HEK293 (cell line): ENCODE data around the gene PPARA.

Experiments used
- BCL11B ChIP-seq: fragments of 450-650 bp; formaldehyde crosslinking; IDR thresholded peaks from 2 replicates; pipeline ENCODE4 v1.5.1; 2016; ENCODE audit warnings: low read depth, missing biosample characterization, missing genetic modification characterization
- PRDM1 ChIP-seq: fragments of 450-650 bp; formaldehyde crosslinking; IDR thresholded peaks from 2 replicates; pipeline ENCODE4; 2016; ENCODE audit warnings: missing biosample characterization, missing genetic modification characterization
- ZBTB17 ChIP-seq: fragments of 450-650 bp; formaldehyde crosslinking; IDR thresholded peaks from 2 replicates; pipeline ENCODE4 v1.5.1; 2016; ENCODE audit warnings: missing biosample characterization, missing genetic modification characterization
- ZFP3 ChIP-seq: fragments of 450-650 bp; formaldehyde crosslinking; IDR thresholded peaks from 2 replicates; pipeline ENCODE4 v1.5.1; 2016; ENCODE audit warnings: low read depth, missing biosample characterization, missing genetic modification characterization
- ZNF133 ChIP-seq: fragments of 450-650 bp; formaldehyde crosslinking; IDR thresholded peaks from 2 replicates; pipeline ENCODE4 v1.5.1; 2016; ENCODE audit warnings: missing biosample characterization, missing genetic modification characterization
- ZNF174 ChIP-seq: fragments of 450-650 bp; formaldehyde crosslinking; IDR thresholded peaks from 2 replicates; pipeline ENCODE4 v1.5.0; 2017; ENCODE audit warnings: missing biosample characterization, mild to moderate bottlenecking, missing genetic modification characterization
- ZNF202 ChIP-seq: fragments of 450-650 bp; formaldehyde crosslinking; IDR thresholded peaks from 2 replicates; pipeline ENCODE4 v1.5.1; 2016; ENCODE audit warnings: missing biosample characterization, missing genetic modification characterization, borderline replicate concordance
- ZNF24 ChIP-seq: fragments of 450-650 bp; formaldehyde crosslinking; IDR thresholded peaks from 2 replicates; pipeline ENCODE4 v1.5.1; 2016; ENCODE audit warnings: missing biosample characterization, missing genetic modification characterization
- ZNF248 ChIP-seq: fragments of 450-650 bp; formaldehyde crosslinking; IDR thresholded peaks from 2 replicates; pipeline ENCODE4 v1.5.1; 2017; ENCODE audit warnings: missing biosample characterization, missing genetic modification characterization
- ZNF302 ChIP-seq: fragments of 450-650 bp; formaldehyde crosslinking; IDR thresholded peaks from 2 replicates; pipeline ENCODE4 v1.5.1; 2016; ENCODE audit warnings: missing biosample characterization, missing genetic modification characterization, low read depth
- ZNF350 ChIP-seq: fragments of 450-650 bp; formaldehyde crosslinking; IDR thresholded peaks from 2 replicates; pipeline ENCODE4 v1.5.0; 2017; ENCODE audit warnings: missing biosample characterization, mild to moderate bottlenecking, missing genetic modification characterization
- ZNF501 ChIP-seq: fragments of 450-650 bp; formaldehyde crosslinking; IDR thresholded peaks from 2 replicates; pipeline ENCODE4 v1.5.1; 2016; ENCODE audit warnings: missing biosample characterization, missing genetic modification characterization
- ZNF530 ChIP-seq: fragments of 450-650 bp; formaldehyde crosslinking; IDR thresholded peaks from 2 replicates; pipeline ENCODE4 v1.5.1; 2016; ENCODE audit warnings: low read depth, missing biosample characterization, missing genetic modification characterization
- ZNF670 ChIP-seq: fragments of 450-650 bp; formaldehyde crosslinking; IDR thresholded peaks from 2 replicates; pipeline ENCODE4 v1.5.1; 2016; ENCODE audit warnings: missing biosample characterization, missing genetic modification characterization, low read depth
- TF ChIP-seq, protein P1 (sequence below): fragments of 450-650 bp; formaldehyde crosslinking; optimal IDR thresholded peaks from 2 replicates; pipeline ENCODE3; 2016; ENCODE audit warnings: missing biosample characterization, mild to moderate bottlenecking, missing genetic modification characterization
- TF ChIP-seq, protein P2 (sequence below): fragments of 450-650 bp; formaldehyde crosslinking; IDR thresholded peaks from 2 replicates; pipeline ENCODE4 v1.5.1; 2016; ENCODE audit warnings: missing biosample characterization, missing genetic modification characterization
- TF ChIP-seq, protein P3 (sequence below): fragments of 450-650 bp; formaldehyde crosslinking; IDR thresholded peaks from 2 replicates; pipeline ENCODE4 v1.5.1; 2017; ENCODE audit warnings: missing biosample characterization, missing genetic modification characterization
- TF ChIP-seq, protein P4 (sequence below): fragments of 450-650 bp; formaldehyde crosslinking; IDR thresholded peaks from 2 replicates; pipeline ENCODE4 v1.5.1; 2016; ENCODE audit warnings: missing biosample characterization, missing genetic modification characterization

The PPARA gene

DNA sequence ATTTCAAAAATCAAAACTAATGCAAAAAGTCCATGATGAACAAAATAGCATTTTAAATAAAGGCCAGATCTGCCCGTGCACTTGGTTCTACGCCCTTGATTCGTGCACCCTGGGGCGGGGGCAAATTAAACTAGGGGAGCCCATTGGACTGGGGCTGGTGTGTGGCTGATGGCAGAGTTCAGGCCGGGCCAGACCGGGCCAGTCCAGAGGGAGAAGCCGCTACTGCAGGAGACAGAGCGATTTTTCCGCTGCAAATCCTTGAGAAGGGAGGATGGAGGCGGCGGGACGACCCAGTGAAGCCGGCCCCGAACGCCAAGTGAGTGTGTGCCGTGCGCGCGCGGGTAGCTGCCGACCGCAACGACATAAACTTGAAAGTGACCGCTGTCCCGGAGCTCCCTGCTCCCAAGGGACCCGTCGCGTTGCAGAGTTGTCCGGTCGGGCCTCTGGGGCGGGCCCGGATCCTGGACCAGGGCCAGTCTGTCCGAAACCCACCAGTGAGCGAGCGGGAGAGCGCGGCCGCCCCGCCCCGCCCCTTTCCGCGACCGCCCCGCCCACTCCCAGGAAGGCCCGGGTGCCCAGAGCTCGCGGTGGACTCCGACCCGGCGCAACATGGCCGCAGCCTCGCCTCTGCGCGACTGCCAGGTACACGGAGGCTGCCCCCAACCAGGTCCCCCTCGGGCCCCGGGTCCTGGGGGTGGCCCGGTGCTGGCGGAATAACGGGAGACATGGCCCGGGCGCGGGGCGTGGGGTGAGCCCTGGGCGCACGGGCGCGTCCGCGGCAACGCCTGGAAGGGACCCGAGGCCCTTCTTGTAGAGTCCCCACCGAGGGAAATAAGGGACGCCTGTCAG lies 117.3 kb downstream of the PPARA start, which contains the start of gene TTC38 (continued):
- no peak for TF ChIP-seq ZNF248
- peak; percentile 98 for TF ChIP-seq ZBTB17 (tag by site-specific recombination)
- no peak for TF ChIP-seq BCL11B
- TF ChIP-seq ZNF133 = no peak
- no peak for TF ChIP-seq ZNF670 (tag by site-specific recombination)
- TF ChIP-seq ZNF302 = no peak
- peak; percentile 31; the same call in 1 of the 2 replicates for TF ChIP-seq ZNF24 (tag by site-specific recombination)
- TF ChIP-seq PRDM1 (tag by site-specific recombination) = no peak
- 0 out of 2 replicates have a peak, but pooled peaks have one; percentile 22 for TF ChIP-seq ZNF501 (tag by site-specific recombination)
- no peak for TF ChIP-seq ZNF530 (tag by site-specific recombination)
- no peak for TF ChIP-seq ZFP3 (tag by site-specific recombination)
- TF ChIP-seq, protein P1, sequence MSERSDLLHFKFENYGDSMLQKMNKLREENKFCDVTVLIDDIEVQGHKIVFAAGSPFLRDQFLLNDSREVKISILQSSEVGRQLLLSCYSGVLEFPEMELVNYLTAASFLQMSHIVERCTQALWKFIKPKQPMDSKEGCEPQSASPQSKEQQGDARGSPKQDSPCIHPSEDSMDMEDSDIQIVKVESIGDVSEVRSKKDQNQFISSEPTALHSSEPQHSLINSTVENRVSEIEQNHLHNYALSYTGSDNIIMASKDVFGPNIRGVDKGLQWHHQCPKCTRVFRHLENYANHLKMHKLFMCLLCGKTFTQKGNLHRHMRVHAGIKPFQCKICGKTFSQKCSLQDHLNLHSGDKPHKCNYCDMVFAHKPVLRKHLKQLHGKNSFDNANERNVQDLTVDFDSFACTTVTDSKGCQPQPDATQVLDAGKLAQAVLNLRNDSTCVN (tag by site-specific recombination) = peak; percentile 86
- no peak for TF ChIP-seq ZNF202 (tag by site-specific recombination)
- no peak for TF ChIP-seq ZNF350 (tag by site-specific recombination)
- TF ChIP-seq, protein P2, sequence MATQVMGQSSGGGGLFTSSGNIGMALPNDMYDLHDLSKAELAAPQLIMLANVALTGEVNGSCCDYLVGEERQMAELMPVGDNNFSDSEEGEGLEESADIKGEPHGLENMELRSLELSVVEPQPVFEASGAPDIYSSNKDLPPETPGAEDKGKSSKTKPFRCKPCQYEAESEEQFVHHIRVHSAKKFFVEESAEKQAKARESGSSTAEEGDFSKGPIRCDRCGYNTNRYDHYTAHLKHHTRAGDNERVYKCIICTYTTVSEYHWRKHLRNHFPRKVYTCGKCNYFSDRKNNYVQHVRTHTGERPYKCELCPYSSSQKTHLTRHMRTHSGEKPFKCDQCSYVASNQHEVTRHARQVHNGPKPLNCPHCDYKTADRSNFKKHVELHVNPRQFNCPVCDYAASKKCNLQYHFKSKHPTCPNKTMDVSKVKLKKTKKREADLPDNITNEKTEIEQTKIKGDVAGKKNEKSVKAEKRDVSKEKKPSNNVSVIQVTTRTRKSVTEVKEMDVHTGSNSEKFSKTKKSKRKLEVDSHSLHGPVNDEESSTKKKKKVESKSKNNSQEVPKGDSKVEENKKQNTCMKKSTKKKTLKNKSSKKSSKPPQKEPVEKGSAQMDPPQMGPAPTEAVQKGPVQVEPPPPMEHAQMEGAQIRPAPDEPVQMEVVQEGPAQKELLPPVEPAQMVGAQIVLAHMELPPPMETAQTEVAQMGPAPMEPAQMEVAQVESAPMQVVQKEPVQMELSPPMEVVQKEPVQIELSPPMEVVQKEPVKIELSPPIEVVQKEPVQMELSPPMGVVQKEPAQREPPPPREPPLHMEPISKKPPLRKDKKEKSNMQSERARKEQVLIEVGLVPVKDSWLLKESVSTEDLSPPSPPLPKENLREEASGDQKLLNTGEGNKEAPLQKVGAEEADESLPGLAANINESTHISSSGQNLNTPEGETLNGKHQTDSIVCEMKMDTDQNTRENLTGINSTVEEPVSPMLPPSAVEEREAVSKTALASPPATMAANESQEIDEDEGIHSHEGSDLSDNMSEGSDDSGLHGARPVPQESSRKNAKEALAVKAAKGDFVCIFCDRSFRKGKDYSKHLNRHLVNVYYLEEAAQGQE = peak; percentile 38; the same call in 1 of the 2 replicates
- TF ChIP-seq, protein P3, sequence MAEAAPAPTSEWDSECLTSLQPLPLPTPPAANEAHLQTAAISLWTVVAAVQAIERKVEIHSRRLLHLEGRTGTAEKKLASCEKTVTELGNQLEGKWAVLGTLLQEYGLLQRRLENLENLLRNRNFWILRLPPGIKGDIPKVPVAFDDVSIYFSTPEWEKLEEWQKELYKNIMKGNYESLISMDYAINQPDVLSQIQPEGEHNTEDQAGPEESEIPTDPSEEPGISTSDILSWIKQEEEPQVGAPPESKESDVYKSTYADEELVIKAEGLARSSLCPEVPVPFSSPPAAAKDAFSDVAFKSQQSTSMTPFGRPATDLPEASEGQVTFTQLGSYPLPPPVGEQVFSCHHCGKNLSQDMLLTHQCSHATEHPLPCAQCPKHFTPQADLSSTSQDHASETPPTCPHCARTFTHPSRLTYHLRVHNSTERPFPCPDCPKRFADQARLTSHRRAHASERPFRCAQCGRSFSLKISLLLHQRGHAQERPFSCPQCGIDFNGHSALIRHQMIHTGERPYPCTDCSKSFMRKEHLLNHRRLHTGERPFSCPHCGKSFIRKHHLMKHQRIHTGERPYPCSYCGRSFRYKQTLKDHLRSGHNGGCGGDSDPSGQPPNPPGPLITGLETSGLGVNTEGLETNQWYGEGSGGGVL (tag by site-specific recombination) = no peak
- no peak for TF ChIP-seq ZNF174
- TF ChIP-seq, protein P4, sequence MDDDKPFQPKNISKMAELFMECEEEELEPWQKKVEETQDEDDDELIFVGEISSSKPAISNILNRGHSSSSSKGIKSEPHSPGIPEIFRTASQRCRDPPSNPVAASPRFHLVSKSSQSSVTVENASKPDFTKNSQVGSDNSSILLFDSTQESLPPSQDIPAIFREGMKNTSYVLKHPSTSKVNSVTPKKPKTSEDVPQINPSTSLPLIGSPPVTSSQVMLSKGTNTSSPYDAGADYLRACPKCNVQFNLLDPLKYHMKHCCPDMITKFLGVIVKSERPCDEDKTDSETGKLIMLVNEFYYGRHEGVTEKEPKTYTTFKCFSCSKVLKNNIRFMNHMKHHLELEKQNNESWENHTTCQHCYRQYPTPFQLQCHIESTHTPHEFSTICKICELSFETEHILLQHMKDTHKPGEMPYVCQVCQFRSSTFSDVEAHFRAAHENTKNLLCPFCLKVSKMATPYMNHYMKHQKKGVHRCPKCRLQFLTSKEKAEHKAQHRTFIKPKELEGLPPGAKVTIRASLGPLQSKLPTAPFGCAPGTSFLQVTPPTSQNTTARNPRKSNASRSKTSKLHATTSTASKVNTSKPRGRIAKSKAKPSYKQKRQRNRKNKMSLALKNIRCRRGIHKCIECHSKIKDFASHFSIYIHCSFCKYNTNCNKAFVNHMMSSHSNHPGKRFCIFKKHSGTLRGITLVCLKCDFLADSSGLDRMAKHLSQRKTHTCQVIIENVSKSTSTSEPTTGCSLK = no peak
